Stimulated activated effector memory CD8-positive, alpha-beta T cell treated with anti-CD3 and anti-CD28 coated beads, Interleukin-12 subunit alpha, Interleukin-12 subunit beta, amount 100 ng/mL, for 72 hours (primary cell): ENCODE results near the gene COL23A1.

Experiments used
- ATAC-seq: fragments of 150-1000 bp; cut with Tn5 transposase; 2 replicates; pipeline ENCODE4 v1.10.0; 2021
- DNase-seq, 2 donors: peaks; one replicate each; pipeline ENCODE4 v3.0.0; 2021 to 2022; ENCODE audit warnings: low spot score in 2 of 2
- H3K27ac Mint-ChIP-seq: one replicate; pipeline ENCODE4 v1.8.0; 2022; ENCODE audit warnings: mild to moderate bottlenecking, mixed read lengths
- H3K36me3 Mint-ChIP-seq: one replicate; pipeline ENCODE4 v1.8.0; 2022; ENCODE audit warnings: mild to moderate bottlenecking, mixed read lengths
- H3K4me1 Mint-ChIP-seq: one replicate; pipeline ENCODE4 v1.8.0; 2022; ENCODE audit warnings: mixed read lengths
- H3K4me3 Mint-ChIP-seq: one replicate; pipeline ENCODE4 v1.8.0; 2022; ENCODE audit warnings: mild to moderate bottlenecking, mixed read lengths
- H3K9me3 Mint-ChIP-seq: one replicate; pipeline ENCODE4 v1.8.0; 2022; ENCODE audit warnings: mixed read lengths

Gene COL23A1

GRCh38 chr5:178347956-178348355 is 242.2 kb downstream of the COL23A1 start:
- no peak for DNase-seq
- H3K36me3 Mint-ChIP-seq, result no peaks in the 10 kb centered on the region
- no peaks in the 10 kb centered on the region for H3K4me1 Mint-ChIP-seq
- no peak for ATAC-seq
- no peak overlapping the region for H3K27ac Mint-ChIP-seq
- H3K9me3 Mint-ChIP-seq, result no peaks in the 10 kb centered on the region
- no peak overlapping the region for H3K4me3 Mint-ChIP-seq

DNA sequence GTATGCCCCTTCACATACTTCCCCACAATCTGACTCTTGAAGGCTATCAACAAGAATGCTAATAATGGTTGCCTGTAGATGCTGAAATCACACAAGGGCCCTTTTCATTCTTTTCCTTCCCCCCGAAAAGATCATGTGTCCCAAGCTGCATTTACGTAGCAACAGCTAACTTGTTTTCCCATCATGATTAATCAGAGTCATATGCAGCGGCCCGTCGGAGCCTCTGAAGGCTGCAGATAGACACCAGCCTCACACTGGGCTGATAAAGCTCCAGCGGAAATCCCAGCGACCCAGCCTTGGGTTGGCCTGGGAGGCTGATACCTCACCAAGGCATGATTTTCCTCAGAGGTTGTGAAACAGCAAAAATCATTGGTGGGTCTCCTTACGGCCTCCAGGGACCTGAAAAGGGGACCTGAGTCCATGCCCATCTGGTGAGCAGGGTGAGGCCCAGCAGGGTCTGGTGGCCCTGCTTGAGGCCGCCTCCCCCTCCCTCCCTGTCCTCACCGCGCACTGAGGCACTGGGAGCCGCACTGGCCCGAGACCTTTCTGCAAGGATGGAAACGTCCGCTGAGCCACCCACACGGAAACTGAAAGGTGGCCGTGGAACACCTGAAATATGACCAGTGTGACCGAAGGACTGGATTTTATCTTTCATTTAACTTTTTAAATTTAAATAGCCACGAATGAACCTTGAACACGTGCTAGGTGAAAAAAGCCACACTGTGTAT is 243.4 kb downstream of the COL23A1 start:
- no peak overlapping the region for H3K4me3 Mint-ChIP-seq
- no peak for ATAC-seq
- H3K36me3 Mint-ChIP-seq, result no peaks in the 10 kb centered on the region
- H3K27ac Mint-ChIP-seq, result no peak overlapping the region
- no peak for DNase-seq
- peaks cover 3% of the 10 kb centered on the region for H3K4me1 Mint-ChIP-seq
- no peaks in the 10 kb centered on the region for H3K9me3 Mint-ChIP-seq

DNA sequence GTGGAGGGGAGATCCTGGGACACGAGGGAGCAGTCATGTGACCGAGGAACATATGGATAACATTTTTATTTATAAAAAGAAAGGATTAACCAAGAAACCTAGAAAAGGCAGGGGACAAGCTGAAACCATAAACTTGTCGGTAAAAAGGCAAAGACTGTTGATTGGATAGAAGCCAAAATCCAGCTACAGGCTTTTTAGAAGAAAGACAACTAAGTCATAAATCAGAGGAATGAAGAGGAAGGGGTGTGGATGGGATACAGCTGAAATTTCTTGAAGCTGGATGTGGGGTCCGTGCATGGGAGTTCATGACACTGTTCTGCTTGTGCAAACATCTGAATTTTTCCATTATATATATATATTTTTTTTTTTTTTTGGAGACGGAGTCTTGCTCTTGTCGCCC is 246.9 kb downstream of the COL23A1 start:
- Mint-ChIP-seq H3K9me3 (no peaks in the 10 kb centered on the region), H3K36me3 (no peaks in the 10 kb centered on the region), H3K27ac (no peak overlapping the region), H3K4me1 (peaks cover 6% of the 10 kb centered on the region), H3K4me3 (no peak overlapping the region)
- DNase-seq (no peak), ATAC-seq (no peak)

DNA sequence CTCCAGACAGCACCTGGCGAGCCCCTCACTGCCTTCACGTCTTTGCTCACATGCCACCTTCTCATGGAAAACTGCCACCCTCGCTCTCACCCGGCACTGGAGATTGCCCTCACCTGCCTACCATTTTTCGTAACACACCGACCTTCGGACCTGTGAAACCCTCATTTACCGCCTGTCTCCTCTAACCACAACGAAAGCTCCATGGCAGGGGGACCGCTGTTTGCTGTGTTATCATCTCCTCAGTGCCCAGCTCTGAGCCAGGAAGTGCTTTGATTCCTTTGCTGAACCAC is 248.4 kb downstream of the COL23A1 start:
- ATAC-seq (no peak), DNase-seq (no peak)
- Mint-ChIP-seq H3K4me1 (peaks cover 6% of the 10 kb centered on the region), H3K27ac (no peak overlapping the region), H3K4me3 (no peak overlapping the region), H3K9me3 (no peaks in the 10 kb centered on the region), H3K36me3 (no peaks in the 10 kb centered on the region)

- no peak for DNase-seq
- Mint-ChIP-seq H3K27ac (no peak overlapping the region), H3K36me3 (no peaks in the 10 kb centered on the region), H3K9me3 (no peaks in the 10 kb centered on the region), H3K4me3 (no peak overlapping the region), H3K4me1 (peaks cover 6% of the 10 kb centered on the region)
- ATAC-seq, result no peak
Measured at GRCh38 chr5:178341091-178341850, 248.9 kb downstream of the COL23A1 start.

GRCh38 chr5:178340637-178341036 is 249.6 kb downstream of the COL23A1 start:
- peaks cover 6% of the 10 kb centered on the region for H3K4me1 Mint-ChIP-seq
- H3K27ac Mint-ChIP-seq, result no peak overlapping the region
- ATAC-seq (no peak), DNase-seq (no peak)
- no peaks in the 10 kb centered on the region for H3K9me3 Mint-ChIP-seq
- H3K4me3 Mint-ChIP-seq, result no peak overlapping the region
- no peaks in the 10 kb centered on the region for H3K36me3 Mint-ChIP-seq

DNA sequence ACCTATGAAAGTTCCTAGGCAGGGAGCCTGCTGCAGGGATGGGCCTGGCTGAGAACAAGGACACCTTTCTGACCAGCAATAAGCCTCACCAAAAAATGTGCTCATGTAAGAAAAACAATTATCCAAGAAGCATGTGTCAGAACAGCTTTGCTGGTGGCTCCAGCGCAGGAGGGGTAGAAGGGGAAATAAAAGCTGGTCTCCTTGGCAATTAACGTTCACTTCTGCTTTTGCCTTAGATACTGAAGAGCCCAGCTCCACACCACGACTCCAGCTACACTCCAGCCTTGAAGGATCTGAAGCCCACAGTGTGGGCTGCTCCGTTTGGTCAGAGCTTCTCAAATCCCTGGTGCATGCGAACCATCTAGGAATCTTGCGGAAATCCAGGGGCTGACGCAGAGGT is 250.0 kb downstream of the COL23A1 start:
- H3K27ac Mint-ChIP-seq, result no peak overlapping the region
- no peaks in the 10 kb centered on the region for H3K36me3 Mint-ChIP-seq
- peaks cover 6% of the 10 kb centered on the region for H3K4me1 Mint-ChIP-seq
- H3K9me3 Mint-ChIP-seq, result no peaks in the 10 kb centered on the region
- DNase-seq (no peak), ATAC-seq (no peak)
- no peak overlapping the region for H3K4me3 Mint-ChIP-seq

GRCh38 chr5:178339272-178339671 is 250.9 kb downstream of the COL23A1 start:
- H3K9me3 Mint-ChIP-seq, result no peaks in the 10 kb centered on the region
- H3K27ac Mint-ChIP-seq, result no peak overlapping the region
- H3K4me1 Mint-ChIP-seq, result peaks cover 6% of the 10 kb centered on the region
- DNase-seq, result no peak
- ATAC-seq, result no peak
- no peak overlapping the region for H3K4me3 Mint-ChIP-seq
- no peaks in the 10 kb centered on the region for H3K36me3 Mint-ChIP-seq

DNA sequence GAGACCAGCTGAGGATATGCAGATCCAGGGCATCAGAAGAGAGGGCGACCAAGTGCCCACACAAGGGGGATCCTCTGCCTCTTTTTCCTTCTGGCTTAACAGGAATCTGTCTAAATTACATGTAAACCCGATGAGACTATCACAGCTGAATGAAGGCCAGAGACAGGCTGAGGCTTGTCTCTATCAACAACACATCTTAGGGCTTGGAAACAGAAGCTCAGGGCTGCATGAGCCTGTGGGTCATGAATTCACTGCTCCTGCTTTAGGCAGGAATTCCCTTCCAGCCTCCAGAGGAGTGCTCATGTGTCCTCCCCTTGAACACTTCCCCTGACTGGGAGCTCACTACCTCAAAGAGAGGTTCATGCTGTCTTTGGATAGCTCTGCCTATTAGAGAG is 251.4 kb downstream of the COL23A1 start:
- Mint-ChIP-seq H3K36me3 (no peaks in the 10 kb centered on the region), H3K4me1 (peaks cover 6% of the 10 kb centered on the region), H3K4me3 (no peak overlapping the region), H3K9me3 (no peaks in the 10 kb centered on the region), H3K27ac (no peak overlapping the region)
- ATAC-seq (no peak), DNase-seq (no peak)

GRCh38 chr5:178338126-178338749 is 252.0 kb downstream of the COL23A1 start:
- Mint-ChIP-seq H3K9me3 (no peaks in the 10 kb centered on the region), H3K27ac (no peak overlapping the region), H3K4me3 (no peak overlapping the region), H3K4me1 (peaks cover 6% of the 10 kb centered on the region), H3K36me3 (no peaks in the 10 kb centered on the region)
- no peak for ATAC-seq
- DNase-seq, result no peak

DNA sequence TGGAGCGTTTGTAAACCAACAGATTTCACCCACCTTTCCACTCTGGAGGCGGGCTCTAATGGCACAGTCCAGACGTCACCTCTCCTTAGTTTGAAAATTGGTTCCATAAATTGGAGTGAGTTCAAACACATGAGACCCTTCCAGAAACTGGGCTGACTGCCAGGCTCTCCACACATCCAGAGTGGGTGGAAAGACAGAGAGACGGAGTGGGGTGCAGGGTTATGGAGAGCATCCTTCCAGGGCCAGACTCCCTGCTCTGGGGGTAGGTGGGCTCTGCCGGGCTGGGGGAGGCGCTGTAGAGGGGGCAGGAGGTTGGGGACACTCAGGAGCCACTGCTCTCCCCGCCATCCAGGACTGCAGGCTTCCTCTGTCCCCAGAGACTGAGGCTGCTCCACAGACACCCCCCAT is 252.9 kb downstream of the COL23A1 start:
- no peak overlapping the region for H3K27ac Mint-ChIP-seq
- no peaks in the 10 kb centered on the region for H3K36me3 Mint-ChIP-seq
- peaks cover 6% of the 10 kb centered on the region for H3K4me1 Mint-ChIP-seq
- no peak for DNase-seq
- no peaks in the 10 kb centered on the region for H3K9me3 Mint-ChIP-seq
- no peak for ATAC-seq
- no peak overlapping the region for H3K4me3 Mint-ChIP-seq

- H3K4me1 Mint-ChIP-seq, result peaks cover 4% of the 10 kb centered on the region
- H3K9me3 Mint-ChIP-seq, result no peaks in the 10 kb centered on the region
Measured at GRCh38 chr5:178336889-178337288, 253.3 kb downstream of the COL23A1 start.

DNA sequence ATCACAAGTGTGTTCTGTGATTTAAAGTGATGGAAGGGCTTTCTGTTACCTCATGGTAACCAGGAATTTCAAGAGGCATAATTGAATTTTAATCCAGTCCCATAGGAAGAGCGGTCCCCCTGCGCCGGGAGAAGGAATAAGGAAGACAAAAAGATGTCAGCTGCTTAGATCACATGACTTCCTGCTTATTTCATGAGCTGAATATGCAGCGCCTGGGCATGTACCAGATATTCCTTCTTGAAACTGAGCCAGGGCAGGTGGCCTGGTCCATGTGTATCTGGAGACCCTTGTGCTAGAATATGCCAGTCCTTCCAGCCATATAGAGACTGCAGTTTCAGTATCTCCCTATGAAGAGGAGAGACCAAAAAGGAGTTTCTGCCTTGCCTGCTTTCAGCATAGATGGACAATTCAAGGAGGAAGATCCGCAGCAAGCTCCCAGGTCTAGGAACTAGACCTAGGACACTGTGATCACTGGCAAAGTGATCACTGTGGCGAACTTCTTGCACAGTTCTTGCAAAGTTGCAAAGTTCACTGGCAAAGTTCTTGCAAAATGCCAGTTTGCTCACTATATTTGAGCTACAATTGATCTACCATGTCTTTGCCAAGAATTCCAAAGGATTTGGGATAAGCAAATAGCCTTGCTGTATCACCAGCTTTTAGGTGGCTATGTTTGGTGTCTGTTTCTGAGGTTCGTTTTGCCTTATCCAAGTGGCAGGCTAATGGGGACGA is 254.7 kb downstream of the COL23A1 start:
- Mint-ChIP-seq H3K4me1 (no peaks in the 10 kb centered on the region), H3K4me3 (no peak overlapping the region), H3K36me3 (no peaks in the 10 kb centered on the region), H3K9me3 (no peaks in the 10 kb centered on the region), H3K27ac (no peak overlapping the region)
- ATAC-seq (no peak), DNase-seq (no peak)

More at GRCh38 chr5:178336889-178337288, 253.3 kb downstream of the COL23A1 start:
- H3K4me3 Mint-ChIP-seq, result no peak overlapping the region
- no peak for DNase-seq
- no peak overlapping the region for H3K27ac Mint-ChIP-seq
- no peak for ATAC-seq
- no peaks in the 10 kb centered on the region for H3K36me3 Mint-ChIP-seq

DNA sequence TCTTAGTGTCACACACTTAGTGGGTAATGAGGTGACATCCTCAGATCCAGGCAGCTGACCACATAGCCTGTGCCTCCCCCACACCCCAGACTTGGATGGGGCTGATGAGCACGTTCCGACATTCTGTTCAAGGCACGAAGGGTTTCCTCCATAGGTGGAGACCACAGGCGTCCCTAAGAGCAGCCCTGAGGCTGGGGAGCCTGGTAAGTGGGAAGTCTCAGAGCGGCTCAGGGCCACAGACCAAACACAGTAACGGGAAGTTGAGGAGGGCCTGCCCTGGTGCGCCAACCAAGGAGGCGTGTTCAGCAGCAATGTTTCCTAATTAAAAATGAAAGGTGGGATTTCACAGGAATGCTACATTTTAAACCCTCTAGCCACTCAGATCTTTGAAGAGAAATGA is 255.3 kb downstream of the COL23A1 start:
- Mint-ChIP-seq H3K4me3 (no peak overlapping the region), H3K36me3 (no peaks in the 10 kb centered on the region), H3K9me3 (no peaks in the 10 kb centered on the region), H3K27ac (no peak overlapping the region), H3K4me1 (no peaks in the 10 kb centered on the region)
- DNase-seq (no peak), ATAC-seq (no peak)

DNA sequence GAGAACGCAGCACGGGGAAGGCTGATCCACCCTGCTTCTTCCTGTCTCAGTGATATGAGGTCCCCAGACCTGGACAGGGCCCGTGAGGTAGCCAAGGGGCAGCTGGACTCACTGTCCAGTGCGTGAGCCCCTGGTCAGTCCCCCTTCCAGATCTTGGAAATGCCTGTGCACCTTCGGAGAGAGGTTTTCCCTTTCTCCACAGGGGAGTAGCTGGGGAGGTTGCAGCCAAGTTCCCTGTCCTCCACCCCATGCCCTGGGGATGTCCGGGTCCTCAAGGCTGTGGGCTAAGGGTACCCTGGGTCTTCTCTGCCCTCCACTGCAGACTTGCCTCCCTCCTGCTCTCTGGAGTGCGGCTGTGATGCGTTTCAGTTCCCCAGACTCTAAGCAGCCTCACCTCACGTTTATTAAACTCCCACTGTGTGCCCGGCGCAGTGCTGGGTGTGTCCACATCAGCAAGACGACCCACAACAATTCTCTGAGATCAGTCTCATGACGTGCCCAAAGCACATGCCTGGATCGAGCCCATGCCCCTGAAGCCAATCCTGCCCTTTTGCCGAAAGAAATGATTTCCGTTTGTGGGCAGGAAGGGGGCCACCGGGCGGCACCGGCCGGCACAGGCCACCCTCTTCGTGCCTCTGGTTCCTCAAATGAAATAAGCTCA is 256.2 kb downstream of the COL23A1 start:
- Mint-ChIP-seq H3K9me3 (no peaks in the 10 kb centered on the region), H3K27ac (no peak overlapping the region), H3K36me3 (no peaks in the 10 kb centered on the region), H3K4me1 (no peaks in the 10 kb centered on the region), H3K4me3 (no peak overlapping the region)
- no peak for ATAC-seq
- DNase-seq, result no peak
